DLD1 (cell line): ENCODE data around the gene CITED4.

Source experiments
- in situ Hi-C: cut with HindIII; loops from 2 replicates; pipeline ENCODE4 v1.10.0; 2017; ENCODE audit warnings: low sequenced_read_pairs

The CITED4 gene

GRCh38 chr1:40837601-40838000 is 24.6 kb downstream of the CITED4 start:
- in situ Hi-C loops = no loop called here

- in situ Hi-C loops = no loop called here
These were observed 25.9 kb downstream of the CITED4 start for GRCh38 chr1:40836283-40836682.

GRCh38 chr1:40834968-40835545 is 27.1 kb downstream of the CITED4 start:
- in situ Hi-C loops = no loop called here

GRCh38 chr1:40833979-40834378 is 28.2 kb downstream of the CITED4 start:
- in situ Hi-C loops = no loop called here

GRCh38 chr1:40831001-40831732 is 31.0 kb downstream of the CITED4 start:
- in situ Hi-C loops = no loop called here

- in situ Hi-C loops = no loop called here
These were observed 31.7 kb downstream of the CITED4 start for GRCh38 chr1:40830419-40830943.

- in situ Hi-C loops = loop anchor here (10.0 kb wide), 1 partner anchor 675 kb away; no protein-coding TSS in a partner anchor
These were observed 32.4 kb downstream of the CITED4 start for GRCh38 chr1:40829631-40830245.

- in situ Hi-C loops = loop anchor here (10.0 kb wide), 1 partner anchor 671 kb away; no protein-coding TSS in a partner anchor
These were observed 36.2 kb downstream of the CITED4 start for GRCh38 chr1:40825996-40826395.

- in situ Hi-C loops = loop anchor here (10.0 kb wide), 1 partner anchor 671 kb away; no protein-coding TSS in a partner anchor
These were observed 36.8 kb downstream of the CITED4 start for GRCh38 chr1:40825435-40825788.

- in situ Hi-C loops = loop anchor here (10.0 kb wide), 1 partner anchor 670 kb away; no protein-coding TSS in a partner anchor
These were observed 37.4 kb downstream of the CITED4 start for GRCh38 chr1:40824591-40825434.

GRCh38 chr1:40823983-40824382 is 38.2 kb downstream of the CITED4 start:
- in situ Hi-C loops = loop anchor here (10.0 kb wide), 1 partner anchor 669 kb away; no protein-coding TSS in a partner anchor

- in situ Hi-C loops = loop anchor here (10.0 kb wide), 1 partner anchor 669 kb away; no protein-coding TSS in a partner anchor
These were observed 38.8 kb downstream of the CITED4 start for GRCh38 chr1:40823345-40823744.

GRCh38 chr1:40822890-40823289 is 39.3 kb downstream of the CITED4 start:
- in situ Hi-C loops = loop anchor here (10.0 kb wide), 1 partner anchor 668 kb away; no protein-coding TSS in a partner anchor

- in situ Hi-C loops = loop anchor here (10.0 kb wide), 1 partner anchor 666 kb away; no protein-coding TSS in a partner anchor
These were observed 41.1 kb downstream of the CITED4 start for GRCh38 chr1:40820911-40821693.

- in situ Hi-C loops = loop anchor here (10.0 kb wide), 1 partner anchor 666 kb away; no protein-coding TSS in a partner anchor
These were observed 41.8 kb downstream of the CITED4 start for GRCh38 chr1:40820251-40820797.

- in situ Hi-C loops = no loop called here
These were observed 43.1 kb downstream of the CITED4 start for GRCh38 chr1:40819101-40819500.

GRCh38 chr1:40818264-40818961 is 43.8 kb downstream of the CITED4 start:
- in situ Hi-C loops = no loop called here

GRCh38 chr1:40817791-40818263 is 44.3 kb downstream of the CITED4 start:
- in situ Hi-C loops = no loop called here

- in situ Hi-C loops = no loop called here
These were observed 46.7 kb downstream of the CITED4 start for GRCh38 chr1:40815420-40815819.
